Activated CD4-positive, alpha-beta memory T cell treated with anti-CD3 and anti-CD28 coated beads for 36 hours (primary cell): Measurements from ENCODE around the gene POLD2. TPM values are rescaled to one million over a fixed set of nuclear protein-coding genes. Genes with fewer than 3 reads are reported as not detected.
A peak's percentile ranks its signal among the peaks of the same experiment; 100 is the strongest.

ENCODE experiments used
- CTCF ChIA-PET: fragments of 350-600 bp; sonication (Branson Sonifier 250); formaldehyde crosslinking; loops from one replicate; lab custom pipeline; 2021; ENCODE audit warnings: antibody characterized with exemption, inconsistent platforms; lab: Charles Lee
- POLR2A ChIA-PET: fragments of 350-600 bp; sonication (Branson Sonifier 250); formaldehyde crosslinking; loops from one replicate; lab custom pipeline; 2021; ENCODE audit warnings: antibody characterized with exemption; lab: Charles Lee
- DNase-seq: peaks from one replicate; pipeline ENCODE4 v3.0.0-alpha.2; 2020
- H3K27ac Mint-ChIP-seq: one replicate; pipeline ENCODE4 v1.8.0; 2021; ENCODE audit warnings: mixed read lengths
- H3K27me3 Mint-ChIP-seq: one replicate; pipeline ENCODE4 v1.8.0; 2021; ENCODE audit warnings: mixed read lengths
- H3K36me3 Mint-ChIP-seq: one replicate; pipeline ENCODE4 v1.8.0; 2021; ENCODE audit warnings: mixed read lengths
- H3K4me1 Mint-ChIP-seq: one replicate; pipeline ENCODE4 v1.8.0; 2021; ENCODE audit warnings: low read depth, mixed read lengths
- H3K4me3 Mint-ChIP-seq: one replicate; pipeline ENCODE4 v1.8.0; 2021; ENCODE audit warnings: mild to moderate bottlenecking, mixed read lengths
- H3K9me3 Mint-ChIP-seq: one replicate; pipeline ENCODE4 v1.8.0; 2021; ENCODE audit warnings: mixed read lengths
- intact Hi-C: fragments of 100-400 bp; cut with micrococcal nuclease; formaldehyde crosslinking; loops from one replicate; pipeline ENCODE4 v1.15.1; 2023
- microRNA-seq: library from miRNA; unstranded; fragments of <30 nt; microRNA quantifications from one replicate; pipeline ENCODE4 v1.2.0, GENCODE V29; 2022; ENCODE audit warnings: borderline number of aligned reads, borderline microRNAs expressed, borderline replicate concordance
- total RNA-seq, 2 experiments: library from RNA; stranded (reverse); gene quantifications; one replicate each; pipeline ENCODE4 v1.2.3, GENCODE V29; 2021

Gene POLD2
- total RNA-seq, 2 experiments from 2014 or later, result 189 to 212 TPM

GRCh38 chr7:44064791-44065430 lies 58.4 kb downstream of the POLD2 start:
- no peak for DNase-seq
- Mint-ChIP-seq H3K4me3 (no peak overlapping the region), H3K27me3 (no peaks in the 10 kb centered on the region), H3K9me3 (no peaks in the 10 kb centered on the region), H3K27ac (peak overlapping the region; percentile 18), H3K4me1 (peaks cover 33% of the 10 kb centered on the region), H3K36me3 (peaks cover 3% of the 10 kb centered on the region)
- POLR2A ChIA-PET, result interaction anchor here (1.0 kb wide), 1 partner anchor 10 kb away, joined by 3 read pairs; no protein-coding TSS in a partner anchor
- CTCF ChIA-PET, result no interaction called here
- intact Hi-C loops, result no loop called here

Small RNA genes lying within 50 kb of the gene (microRNA-seq; reads per million reads assigned to microRNA genes)
- 2.0 reads per million for gene MIR6838

Other genes starting within 250 kb of the POLD2 start
- 10 to 100 TPM; 22.3 to 24.0 TPM for gene URGCP, start 217.0 kb downstream of the POLD2 start, total RNA-seq
- gene UBE2D4, start 197.1 kb downstream of the POLD2 start, total RNA-seq, result 10 to 100 TPM; 11.3 to 11.8 TPM
- gene SPDYE1, start 125.7 kb downstream of the POLD2 start, total RNA-seq, result not detected
- 100 to 1,000 TPM; 128 to 129 TPM for gene DBNL, start 78.8 kb downstream of the POLD2 start, total RNA-seq
- gene PGAM2, start 58.0 kb downstream of the POLD2 start, total RNA-seq, result under 1 TPM; 0.26 to 0.27 TPM
- 10 to 100 TPM; 32.5 to 32.7 TPM for gene POLM, start 41.0 kb downstream of the POLD2 start, total RNA-seq
- 1 to 10 TPM; 5.5 to 6.6 TPM for gene AEBP1, start 19.2 kb downstream of the POLD2 start, total RNA-seq
- gene MYL7, start 17.8 kb upstream of the POLD2 start, total RNA-seq, result not detected
- 1 to 10 TPM; 1.1 to 1.3 TPM for gene GCK, start 65.9 kb upstream of the POLD2 start, total RNA-seq
- 10 to 100 TPM; 57.0 to 60.4 TPM for gene YKT6, start 77.4 kb upstream of the POLD2 start, total RNA-seq
- under 1 TPM; 0.46 to 0.76 TPM for gene CAMK2B, start 202.0 kb upstream of the POLD2 start, total RNA-seq